HepG2 (cell line): ENCODE data around the gene ZSCAN32. TPM values are rescaled to one million over a fixed set of nuclear protein-coding genes. Genes with fewer than 3 reads are reported as not detected.

Experiments used
- ATAC-seq: fragments of 200-7000 bp; cut with Tn5 transposase; 3 replicates; pipeline ENCODE4 v1.9.1; 2020; ENCODE audit warnings: mild to moderate bottlenecking, moderate library complexity
- BruUV-seq: library from RNA; stranded (reverse); fragments of 400-500 nt; replicated peaks from 2 replicates; lab custom pipeline; 2021; lab: Mats Ljungman, UMichigan
- CTCF ChIA-PET: fragments of 300-600 bp; formaldehyde crosslinking; extraction: SDS; loops from one replicate; lab custom pipeline; 2021; ENCODE audit warnings: low total read pairs, inconsistent platforms, low intra/inter-chr PET ratio; lab: Yijun Ruan, JAX
- POLR2A ChIA-PET: fragments of 350-600 bp; sonication (Branson Sonifier 250); formaldehyde crosslinking; loops from one replicate; lab custom pipeline; 2020; ENCODE audit warnings: antibody characterized with exemption, inconsistent platforms; lab: Yijun Ruan, JAX
- DNase-seq: peaks from one replicate; pipeline ENCODE4 v3.0.0-alpha.2; 2015; ENCODE audit warnings: low spot score
- FAIRE-seq: peaks from 3 replicates; lab custom pipeline; 2011; peaks lifted over from hg19 to GRCh38; lab: Jason Lieb, UNC
- H2AFZ ChIP-seq: one replicate; pipeline ENCODE4 v1.6.1; 2011; ENCODE audit warnings: low read length, inconsistent platforms
- H3K27ac ChIP-seq: fragments of 300-600 bp; 3 replicates; pipeline ENCODE4 v1.8.0; 2011; ENCODE audit warnings: mixed run types, mild to moderate bottlenecking, mixed read lengths, low read length, inconsistent platforms; ENCODE audit not compliant: insufficient read depth; ENCODE audit errors: extremely low read length
- H3K27me3 ChIP-seq, 2 experiments: fragments of 200-600 bp in 1 of 2; 2 replicates in 1 of 2; 3 replicates in 1 of 2; pipeline versions ENCODE4 v1.6.0 to v1.8.0; 2011; ENCODE audit warnings: low read length in 2 of 2, mild to moderate bottlenecking in 2 of 2, moderate library complexity in 2 of 2, inconsistent platforms in 1 of 2; ENCODE audit not compliant: insufficient read depth in 2 of 2, control insufficient read depth in 1 of 2
- H3K36me3 ChIP-seq, 2 experiments: fragments of 200-600 bp in 1 of 2; replicated peaks in 1 of 2; 2 replicates in 1 of 2; 3 replicates in 1 of 2; pipeline versions ENCODE4 v1.5.1 to v1.8.0; 2011; ENCODE audit warnings: low read length in 2 of 2, inconsistent platforms in 1 of 2; ENCODE audit not compliant: insufficient read depth in 2 of 2, control insufficient read depth in 1 of 2
- H3K4me1 ChIP-seq: 2 replicates; pipeline ENCODE4 v1.5.1; 2012; ENCODE audit warnings: low read length, inconsistent platforms; ENCODE audit not compliant: insufficient read depth
- H3K4me2 ChIP-seq: 2 replicates; pipeline ENCODE4 v1.6.0; 2011; ENCODE audit warnings: low read depth, low read length, inconsistent platforms
- H3K4me3 ChIP-seq, 3 experiments: fragments of 200-600 bp in 1 of 3; sonication (generic), shearing (Covaris generic) in 1 of 3; replicated peaks in 1 of 3; 2 replicates each; pipeline ENCODE4 v1.5.1; 2011 to 2016; ENCODE audit warnings: low read length in 3 of 3, inconsistent platforms in 2 of 3, low read depth in 2 of 3, mild to moderate bottlenecking in 2 of 3, control low read depth in 1 of 3, mixed read lengths in 1 of 3; ENCODE audit not compliant: insufficient read depth in 1 of 3
- H3K79me2 ChIP-seq: one replicate; pipeline ENCODE4 v1.6.1; 2011; ENCODE audit warnings: low read length, inconsistent platforms; ENCODE audit not compliant: insufficient read depth
- H3K9ac ChIP-seq: 2 replicates; pipeline ENCODE4 v1.6.0; 2011; ENCODE audit warnings: mild to moderate bottlenecking, low read depth, low read length, inconsistent platforms; ENCODE audit not compliant: insufficient read depth
- H3K9me3 ChIP-seq: 2 replicates; pipeline ENCODE4 v1.5.1; 2012; ENCODE audit warnings: mild to moderate bottlenecking, low read length
- H4K20me1 ChIP-seq: 2 replicates; pipeline ENCODE4 v1.6.0; 2011; ENCODE audit warnings: inconsistent platforms, mild to moderate bottlenecking, low read length, moderate library complexity; ENCODE audit not compliant: insufficient read depth
- BCL3 ChIP-seq: sonication (generic); formaldehyde crosslinking; IDR thresholded peaks from 2 replicates; pipeline ENCODE4 v1.5.1; 2020; ENCODE audit warnings: mild to moderate bottlenecking, missing genetic modification reagents, moderate library complexity
- CEBPB ChIP-seq: IDR thresholded peaks from 2 replicates; pipeline ENCODE4 v1.6.1; 2011; ENCODE audit warnings: low read depth, low read length, improper control_type of control experiment, borderline replicate concordance
- CTCF ChIP-seq: sonication (generic); formaldehyde crosslinking; IDR thresholded peaks from 2 replicates; pipeline ENCODE4 v1.5.0; 2020; ENCODE audit warnings: mild to moderate bottlenecking, missing genetic modification reagents, moderate library complexity
- ESRRA ChIP-seq: sonication (generic); formaldehyde crosslinking; IDR thresholded peaks from 2 replicates; pipeline ENCODE4 v1.5.1; 2020; ENCODE audit warnings: mild to moderate bottlenecking, low read depth, missing genetic modification reagents
- HNRNPK ChIP-seq: fragments of 200-400 bp; formaldehyde crosslinking; IDR thresholded peaks from 2 replicates; pipeline ENCODE4 v1.6.1; 2018; ENCODE audit warnings: low read length, low read depth, moderate library complexity, mild to moderate bottlenecking; ENCODE audit not compliant: poor library complexity, severe bottlenecking
- SMC3 ChIP-seq: IDR thresholded peaks from 2 replicates; pipeline ENCODE4 v1.6.1; 2011; ENCODE audit warnings: low read length, improper control_type of control experiment
- TEAD3 ChIP-seq: optimal IDR thresholded peaks from 2 replicates; pipeline ENCODE3; 2016; ENCODE audit warnings: borderline replicate concordance
- WGBS: methylation state at CpG from one replicate; pipeline ENCODE4 v1.1.6; 2017; ENCODE audit warnings: low lambda C conversion rate; 5-methylcytosine and 5-hydroxymethylcytosine counted together
- in situ Hi-C: cut with HindIII; loops from 2 replicates; pipeline ENCODE4 v1.10.0; 2017; ENCODE audit warnings: low pct_unique_long_range_greater_than_20kb; ENCODE audit not compliant: extremely low pct_ligation_motif_present
- intact Hi-C: fragments of 100-400 bp; cut with micrococcal nuclease; formaldehyde crosslinking; loops from one replicate; pipeline ENCODE4 v1.10.0; 2022; ENCODE audit not compliant: unreplicated experiment
- polyA plus RNA-seq, 8 experiments: library from polyadenylated mRNA; depleted of rRNA in 3 of 8; stranded (reverse) in 7 of 8; unstranded in 1 of 8; fragments of >200 nt; fragmentation: Illumina TruSeq in 4 of 8; extraction: Trizol in 4 of 8; gene quantifications; 2 replicates each; pipeline versions ENCODE4 v1.2.1 to v1.2.3, GENCODE V29; 2011 to 2016; ENCODE audit warnings: low read depth in 4 of 8, missing spikeins in 1 of 8, mixed read lengths in 1 of 8; ENCODE audit not compliant: insufficient read depth in 1 of 8
- total RNA-seq, 5 experiments: library from RNA; depleted of rRNA; stranded (reverse); fragments of >200 nt; fragmentation: Illumina TruSeq; extraction: Trizol; gene quantifications; 2 replicates each; pipeline ENCODE4 v1.2.3, GENCODE V29; 2016; ENCODE audit warnings: low read depth in 1 of 5

Gene ZSCAN32
- total and polyA plus RNA-seq, 2 of the 13 experiments (the other 11 are each of a cell fraction or from before 2014, with no cell fraction given) = 10.7 to 12.8 TPM

GRCh38 chr16:3377917-3378316, 22.9 kb downstream of the ZSCAN32 start:
- H2AFZ ChIP-seq = no peak overlapping the region
- peaks cover 3% of the 10 kb centered on the region for H3K79me2 ChIP-seq
- peaks cover 0 to 6% of the 10 kb centered on the region in 2 experiments; a peak in 1 of 5 replicates for H3K36me3 ChIP-seq
- peaks cover 10% of the 10 kb centered on the region; the same call in 1 of the 2 replicates for H3K4me1 ChIP-seq
- no peak overlapping the region for H3K4me2 ChIP-seq
- FAIRE-seq (peak; percentile 26), ATAC-seq (peak; percentile 88), DNase-seq (peak; percentile 72)
- TF ChIP-seq SMC3 (0 out of 2 replicates have a peak, but pooled peaks have one; percentile 33), CTCF (peak; percentile 37), CEBPB (peak; percentile 60; the same call in 1 of the 2 replicates), ESRRA (no peak), TEAD3 (peak; percentile 99)
- no peak overlapping the region for H3K4me3 ChIP-seq
- CTCF ChIA-PET = no interaction called here
- no TSS peak for BruUV-seq
- H3K9ac ChIP-seq = no peak overlapping the region
- POLR2A ChIA-PET = interaction anchor here (0.8 kb wide), 1 partner anchor 13 kb away, joined by 4 read pairs; no protein-coding TSS in a partner anchor
- intact Hi-C loops = no loop called here
- H3K27me3 ChIP-seq = no peaks in the 10 kb centered on the region
- H3K9me3 ChIP-seq = no peaks in the 10 kb centered on the region
- H3K27ac ChIP-seq = no peak overlapping the region
- in situ Hi-C loops = no loop called here
- H4K20me1 ChIP-seq = no peaks in the 10 kb centered on the region; the same call in 1 of the 2 replicates

- Histone ChIP-seq H3K36me3 (no peaks in the 10 kb centered on the region), H3K9me3 (no peaks in the 10 kb centered on the region), H3K4me2 (no peak overlapping the region), H3K27me3 (no peaks in the 10 kb centered on the region), H3K4me1 (peaks cover 10% of the 10 kb centered on the region; the same call in 1 of the 2 replicates), H3K27ac (no peak overlapping the region), H4K20me1 (no peaks in the 10 kb centered on the region; the same call in 1 of the 2 replicates), H3K9ac (no peak overlapping the region), H2AFZ (no peak overlapping the region), H3K79me2 (no peaks in the 10 kb centered on the region), H3K4me3 (no peak overlapping the region)
- FAIRE-seq (no peak), ATAC-seq (no peak), DNase-seq (no peak)
- intact Hi-C loops (no loop called here), in situ Hi-C loops (no loop called here)
- CTCF ChIA-PET = no interaction called here
- BruUV-seq = no TSS peak
- 93% methylated on average over 5 of the region's 5 CpGs for WGBS
- TF ChIP-seq HNRNPK = peak; percentile 71
- no peak for TF ChIP-seq BCL3 (CRISPR knock-in tag)
- POLR2A ChIA-PET = interaction anchor here (1.7 kb wide), 1 partner anchor 11 kb away, joined by 6 read pairs; no protein-coding TSS in a partner anchor
Observed at GRCh38 chr16:3375680-3376079, 25.1 kb downstream of the ZSCAN32 start.
